ENCODE results near the gene CDH5.

The CDH5 gene

GRCh38 chr16:66400503-66401380 is 34.3 kb downstream of the CDH5 start:
- TF ChIP-seq CTCF (IDR thresholded peaks at IDR 0.05; ENCODE audit: low read depth, low read length, missing control alignments), result no peak
- no peak for DNase-seq (ENCODE audit: extremely low read depth, low read depth)

DNA sequence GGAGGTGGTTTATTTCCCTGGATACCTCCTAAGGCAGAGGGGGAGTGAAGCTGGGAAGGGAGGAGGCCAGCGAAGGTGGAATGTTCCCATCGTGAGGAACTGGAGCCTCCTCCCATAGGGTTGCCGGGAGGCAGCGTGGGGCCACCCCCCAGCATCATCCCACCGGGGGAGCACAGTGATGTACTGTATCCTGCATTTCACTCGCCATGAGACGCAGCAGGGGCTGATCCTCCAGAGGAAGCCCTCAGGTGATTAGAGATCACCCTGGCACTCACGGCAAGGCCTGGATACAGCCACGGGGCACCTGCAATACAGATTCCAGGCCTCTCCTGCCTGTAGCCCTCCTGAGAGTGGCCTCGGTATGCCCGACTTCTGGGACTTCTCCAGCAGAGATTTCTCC is 35.1 kb downstream of the CDH5 start:
- H3K4me3 ChIP-seq (replicated peaks; ENCODE audit: low read depth, low read length), result no peak overlapping the region
- TF ChIP-seq CTCF (IDR thresholded peaks at IDR 0.05; ENCODE audit: low read depth, low read length, missing control alignments), result no peak
- DNase-seq (ENCODE audit: extremely low read depth, low read depth), result no peak

More at GRCh38 chr16:66400503-66401380, 34.3 kb downstream of the CDH5 start:
- H3K4me3 ChIP-seq (replicated peaks; ENCODE audit: low read depth, low read length), result no peak overlapping the region

DNA sequence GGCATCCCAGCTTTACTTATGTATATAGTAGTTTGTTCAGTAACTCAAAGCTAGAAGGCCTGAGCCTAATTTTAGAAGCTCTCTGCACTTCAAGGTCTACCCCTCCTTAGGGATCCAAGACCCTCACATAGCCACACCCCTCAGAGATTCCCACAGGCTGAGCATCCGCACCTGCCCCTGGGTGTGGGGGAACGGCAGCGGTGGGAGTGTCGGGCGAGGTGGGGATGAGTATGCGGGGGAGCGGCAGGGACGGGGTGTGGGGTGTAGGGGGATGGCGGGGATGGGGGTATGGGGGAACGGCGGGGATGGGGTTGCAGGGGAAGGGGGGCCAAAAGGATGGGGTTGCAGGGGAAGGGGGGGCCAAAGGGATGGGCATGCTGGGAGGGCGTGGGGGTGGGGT is 35.7 kb downstream of the CDH5 start:
- no peak overlapping the region for H3K4me3 ChIP-seq (replicated peaks; ENCODE audit: low read depth, low read length)
- no peak for TF ChIP-seq CTCF (IDR thresholded peaks at IDR 0.05; ENCODE audit: low read depth, low read length, missing control alignments)
- DNase-seq (ENCODE audit: extremely low read depth, low read depth), result no peak

GRCh38 chr16:66402591-66403230 is 36.2 kb downstream of the CDH5 start:
- no peak overlapping the region for H3K4me3 ChIP-seq (replicated peaks; ENCODE audit: low read depth, low read length)
- TF ChIP-seq CTCF (IDR thresholded peaks at IDR 0.05; ENCODE audit: low read depth, low read length, missing control alignments), result no peak
- DNase-seq (ENCODE audit: extremely low read depth, low read depth), result no peak

- DNase-seq (ENCODE audit: extremely low read depth, low read depth), result no peak
- H3K4me3 ChIP-seq (replicated peaks; ENCODE audit: low read depth, low read length), result no peak overlapping the region
- TF ChIP-seq CTCF (IDR thresholded peaks at IDR 0.05; ENCODE audit: low read depth, low read length, missing control alignments), result no peak
Observed at GRCh38 chr16:66403531-66404145, 37.1 kb downstream of the CDH5 start.

DNA sequence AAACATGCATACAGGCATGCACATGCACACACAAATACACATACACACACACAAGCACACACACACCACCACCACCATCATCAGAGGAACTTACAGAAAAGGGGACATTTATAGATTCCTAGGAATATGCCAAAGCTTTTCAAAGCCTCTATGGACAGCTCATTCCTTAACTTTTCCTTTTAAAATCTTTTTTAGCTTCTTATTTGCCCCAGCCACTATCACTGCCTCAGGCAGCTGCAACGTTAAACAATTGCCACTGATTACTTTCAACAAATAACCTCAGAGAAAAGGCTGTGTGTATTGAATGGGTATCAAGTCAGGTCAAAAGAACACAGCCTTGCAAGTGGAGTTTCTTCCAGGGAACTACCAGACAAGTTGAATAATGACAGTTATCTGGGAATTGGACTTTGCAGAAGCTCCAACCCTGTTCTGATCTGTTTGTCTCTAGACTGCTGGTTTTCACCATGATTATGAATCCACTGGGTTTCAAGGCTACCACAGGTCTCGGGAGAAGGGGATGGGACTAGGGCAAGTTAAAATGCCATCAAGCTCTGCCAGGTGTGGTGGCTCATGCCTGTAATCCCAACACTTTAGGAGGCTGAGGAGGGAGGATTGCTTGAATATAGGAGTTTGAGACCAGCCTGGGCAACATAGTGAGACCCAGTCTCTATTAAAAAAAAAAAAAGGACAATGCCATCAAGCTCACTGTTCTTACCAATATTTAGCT is 38.7 kb downstream of the CDH5 start:
- no peak for DNase-seq (ENCODE audit: extremely low read depth, low read depth)
- no peak for TF ChIP-seq CTCF (IDR thresholded peaks at IDR 0.05; ENCODE audit: low read depth, low read length, missing control alignments)
- H3K4me3 ChIP-seq (replicated peaks; ENCODE audit: low read depth, low read length), result no peak overlapping the region

All from HFF-Myc (cell line).